Testis (tissue), 2 donors: ENCODE data around the gene ACSM2B.

ENCODE experiments used
- CTCF ChIP-seq, 3 experiments: fragments of 450-650 bp in 2 of 3; fragments of 200-600 bp in 1 of 3; sonication (generic) in 1 of 3; IDR thresholded peaks; one replicate each; pipeline ENCODE4 v1.5.1; 2016 to 2019; ENCODE audit warnings: antibody characterized with exemption in 3 of 3, mild to moderate bottlenecking in 2 of 3, moderate library complexity in 1 of 3
- POLR2A ChIP-seq: fragments of 450-650 bp; IDR thresholded peaks from one replicate; pipeline ENCODE4 v1.6.1; 2017; ENCODE audit warnings: antibody characterized with exemption, mild to moderate bottlenecking, moderate library complexity

GRCh38 chr16:20538181-20538580 is 38.0 kb downstream of the ACSM2B start:
- TF ChIP-seq POLR2A (no peak), CTCF (IDR thresholded peaks at IDR 0.05) (no peak)
